Measurements from ENCODE around the gene S100A13.

Gene S100A13

DNA sequence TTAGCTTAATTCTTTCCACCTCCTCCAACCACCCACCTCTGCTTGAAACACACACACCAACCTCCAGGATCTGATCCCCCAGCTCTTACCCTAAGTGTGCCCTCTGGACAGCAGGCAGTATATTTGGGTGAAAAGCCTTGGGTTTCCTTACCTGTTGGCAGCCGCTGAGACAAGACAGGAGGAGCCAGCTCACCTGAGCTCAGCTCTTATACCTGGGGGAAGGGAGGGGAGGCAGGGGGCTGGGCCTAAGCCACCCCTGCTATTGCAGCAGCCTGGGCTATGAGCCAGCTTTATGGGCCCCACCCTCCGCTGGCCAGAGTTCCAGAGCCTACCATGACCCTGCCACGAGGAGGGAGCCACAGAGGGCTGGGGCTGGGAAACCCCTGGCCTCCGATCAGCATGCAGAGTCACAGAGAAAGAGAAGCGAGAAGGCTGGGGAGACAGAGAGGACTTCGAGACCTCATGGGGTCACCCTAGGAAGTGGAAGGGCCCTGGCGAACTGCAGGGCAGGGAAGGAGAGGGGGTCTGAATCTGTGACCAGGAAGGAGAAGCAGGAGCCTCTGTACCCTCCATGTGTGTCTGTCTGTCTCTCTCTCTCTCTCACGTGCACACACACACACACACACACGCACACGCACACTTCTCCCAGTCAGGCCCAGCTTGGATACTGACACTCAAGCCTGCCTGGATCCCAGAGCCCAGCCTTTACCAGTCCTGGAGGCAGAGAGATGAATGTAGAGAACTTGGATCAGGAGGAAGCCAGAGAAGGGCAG is 11.0 kb downstream of the S100A13 start, which contains the start of gene S100A14:
Gene S100A14, minus strand, starts transcription at position 182 of the 773 bp plus-strand sequence. CDS start 467 bp downstream, outside the sequence.
- Histone ChIP-seq H4K20me1 (ENCODE audit: insufficient read depth, low read length) (no peaks in the 10 kb centered on the region; the same call in 1 of the 2 replicates), H3K9ac (ENCODE audit: low read depth, low read length) (no peak within 1 kb of the TSS), H3K27me3 (ENCODE audit: insufficient read depth, low read length, poor library complexity) (no peaks in the 10 kb centered on the region), H3K36me3 (ENCODE audit: insufficient read depth, low read length) (no peaks in the 10 kb centered on the region), H3K79me2 (ENCODE audit: insufficient read depth, low read length) (no peaks in the 10 kb centered on the region), H2AFZ (ENCODE audit: low read depth, low read length) (no peak within 1 kb of the TSS), H3K27ac (ENCODE audit: low read length) (no peak within 1 kb of the TSS), H3K9me3 (ENCODE audit: insufficient read depth, low read length, severe bottlenecking) (no peaks in the 10 kb centered on the region), H3K4me3 (ENCODE audit: low read depth in 1 of 2, low read length in 2 of 2) (no peak within 1 kb of the TSS), H3K4me1 (ENCODE audit: insufficient read depth, low read length) (no peaks in the 10 kb centered on the region), H3K4me2 (ENCODE audit: insufficient read depth, low read length) (no peak within 1 kb of the TSS)
- no peak for DNase-seq
- ATAC-seq (ENCODE audit: insufficient read depth, low read depth): no peak
- TF ChIP-seq, protein P1, sequence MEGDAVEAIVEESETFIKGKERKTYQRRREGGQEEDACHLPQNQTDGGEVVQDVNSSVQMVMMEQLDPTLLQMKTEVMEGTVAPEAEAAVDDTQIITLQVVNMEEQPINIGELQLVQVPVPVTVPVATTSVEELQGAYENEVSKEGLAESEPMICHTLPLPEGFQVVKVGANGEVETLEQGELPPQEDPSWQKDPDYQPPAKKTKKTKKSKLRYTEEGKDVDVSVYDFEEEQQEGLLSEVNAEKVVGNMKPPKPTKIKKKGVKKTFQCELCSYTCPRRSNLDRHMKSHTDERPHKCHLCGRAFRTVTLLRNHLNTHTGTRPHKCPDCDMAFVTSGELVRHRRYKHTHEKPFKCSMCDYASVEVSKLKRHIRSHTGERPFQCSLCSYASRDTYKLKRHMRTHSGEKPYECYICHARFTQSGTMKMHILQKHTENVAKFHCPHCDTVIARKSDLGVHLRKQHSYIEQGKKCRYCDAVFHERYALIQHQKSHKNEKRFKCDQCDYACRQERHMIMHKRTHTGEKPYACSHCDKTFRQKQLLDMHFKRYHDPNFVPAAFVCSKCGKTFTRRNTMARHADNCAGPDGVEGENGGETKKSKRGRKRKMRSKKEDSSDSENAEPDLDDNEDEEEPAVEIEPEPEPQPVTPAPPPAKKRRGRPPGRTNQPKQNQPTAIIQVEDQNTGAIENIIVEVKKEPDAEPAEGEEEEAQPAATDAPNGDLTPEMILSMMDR (IDR thresholded peaks at IDR 0.05; ENCODE audit: borderline replicate concordance, extremely low read depth, low read length, poor library complexity, severe bottlenecking): no peak
- TF ChIP-seq EZH2 (IDR thresholded peaks at IDR 0.05; ENCODE audit: borderline replicate concordance, low read depth, low read length, severe bottlenecking): no peak

GRCh38 chr1:153615406-153615805 is 11.9 kb downstream of the S100A13 start:
- no peak for TF ChIP-seq EZH2 (IDR thresholded peaks at IDR 0.05; ENCODE audit: borderline replicate concordance, low read depth, low read length, severe bottlenecking)
- TF ChIP-seq, protein P1 (IDR thresholded peaks at IDR 0.05; ENCODE audit: borderline replicate concordance, extremely low read depth, low read length, poor library complexity, severe bottlenecking): no peak
- Histone ChIP-seq H3K4me2 (ENCODE audit: insufficient read depth, low read length) (no peak overlapping the region), H3K27ac (ENCODE audit: low read length) (no peak overlapping the region), H3K79me2 (ENCODE audit: insufficient read depth, low read length) (no peaks in the 10 kb centered on the region), H3K36me3 (ENCODE audit: insufficient read depth, low read length) (no peaks in the 10 kb centered on the region), H2AFZ (ENCODE audit: low read depth, low read length) (no peak overlapping the region), H4K20me1 (ENCODE audit: insufficient read depth, low read length) (no peaks in the 10 kb centered on the region; the same call in 1 of the 2 replicates), H3K9me3 (ENCODE audit: insufficient read depth, low read length, severe bottlenecking) (no peaks in the 10 kb centered on the region), H3K4me3 (ENCODE audit: low read depth in 1 of 2, low read length in 2 of 2) (no peak overlapping the region), H3K9ac (ENCODE audit: low read depth, low read length) (no peak overlapping the region), H3K27me3 (ENCODE audit: insufficient read depth, low read length, poor library complexity) (no peaks in the 10 kb centered on the region), H3K4me1 (ENCODE audit: insufficient read depth, low read length) (no peaks in the 10 kb centered on the region)
- no peak for DNase-seq
- no peak for ATAC-seq (ENCODE audit: insufficient read depth, low read depth)

- Histone ChIP-seq H3K4me2 (ENCODE audit: insufficient read depth, low read length) (no peak overlapping the region), H3K27me3 (ENCODE audit: insufficient read depth, low read length, poor library complexity) (no peaks in the 10 kb centered on the region), H3K9ac (ENCODE audit: low read depth, low read length) (no peak overlapping the region), H3K79me2 (ENCODE audit: insufficient read depth, low read length) (no peaks in the 10 kb centered on the region), H2AFZ (ENCODE audit: low read depth, low read length) (no peak overlapping the region), H3K4me1 (ENCODE audit: insufficient read depth, low read length) (no peaks in the 10 kb centered on the region), H3K36me3 (ENCODE audit: insufficient read depth, low read length) (no peaks in the 10 kb centered on the region), H3K4me3 (ENCODE audit: low read depth in 1 of 2, low read length in 2 of 2) (no peak overlapping the region), H4K20me1 (ENCODE audit: insufficient read depth, low read length) (no peaks in the 10 kb centered on the region; the same call in 1 of the 2 replicates), H3K9me3 (ENCODE audit: insufficient read depth, low read length, severe bottlenecking) (no peaks in the 10 kb centered on the region), H3K27ac (ENCODE audit: low read length) (no peak overlapping the region)
- no peak for TF ChIP-seq EZH2 (IDR thresholded peaks at IDR 0.05; ENCODE audit: borderline replicate concordance, low read depth, low read length, severe bottlenecking)
- TF ChIP-seq, protein P1 (IDR thresholded peaks at IDR 0.05; ENCODE audit: borderline replicate concordance, extremely low read depth, low read length, poor library complexity, severe bottlenecking): no peak
- no peak for DNase-seq
- ATAC-seq (ENCODE audit: insufficient read depth, low read depth): no peak
Measured at GRCh38 chr1:153614906-153615305, 12.4 kb downstream of the S100A13 start.
